ENCODE data around the gene POC5. TPM values are rescaled to one million over a fixed set of nuclear protein-coding genes. Genes with fewer than 3 reads are reported as not detected.

POC5 gene
- total RNA-seq, 1 experiment from 2014 or later = 14.8 TPM

GRCh38 chr5:75729321-75729720, 12.1 kb upstream of the POC5 start:
- Histone ChIP-seq H3K79me2 (ENCODE audit: insufficient read depth, low read length) (no peaks in the 10 kb centered on the region), H2AFZ (ENCODE audit: low read depth, low read length, poor library complexity, severe bottlenecking) (no peak overlapping the region), H3K9me2 (ENCODE audit: insufficient read depth) (no peaks in the 10 kb centered on the region), H3K9me3 (ENCODE audit: control insufficient read depth in 1 of 2, insufficient read depth in 1 of 2, low read depth in 1 of 2, low read length in 2 of 2) (no peaks in the 10 kb centered on the region), H3K4me2 (ENCODE audit: low read length) (no peak overlapping the region), H3K36me3 (ENCODE audit: control insufficient read depth in 1 of 2, insufficient read depth in 2 of 2, low read length in 2 of 2) (no peaks in the 10 kb centered on the region), H3K27ac (ENCODE audit: low read depth, low read length) (no peak overlapping the region), H3K9ac (ENCODE audit: low read length) (no peak overlapping the region), H3K27me3 (ENCODE audit: insufficient read depth, low read length) (no peaks in the 10 kb centered on the region), H4K20me1 (ENCODE audit: insufficient read depth) (no peaks in the 10 kb centered on the region; the same call in 1 of the 2 replicates), H3K4me3 (replicated peaks in 1 of 2; ENCODE audit: low read depth in 1 of 2, low read length in 2 of 2) (no peak overlapping the region), H3K4me1 (ENCODE audit: control insufficient read depth in 1 of 2, insufficient read depth in 2 of 2, low read length in 2 of 2) (no peaks in the 10 kb centered on the region)
- ChIA-PET RAD21 (ENCODE audit: low non-redundant PET in 1 of 2, low total read pairs in 2 of 2, uncharacterized antibody in 2 of 2, unreplicated experiment in 2 of 2) (no interaction called here), CTCF (no interaction called here), POLR2A (no interaction called here)
- no TSS peak for BruUV-seq (replicated peaks)
- no peak for TF ChIP-seq CEBPB (IDR thresholded peaks at IDR 0.05; ENCODE audit: low read depth)
- no peak for TF ChIP-seq ZBTB33 (IDR thresholded peaks at IDR 0.05; ENCODE audit: extremely low read depth, insufficient replicate concordance, low read length)
- no peak for TF ChIP-seq POLR2AphosphoS5 (IDR thresholded peaks at IDR 0.05; ENCODE audit: low read depth, low read length)
- no peak for TF ChIP-seq TCF7L2 (IDR thresholded peaks at IDR 0.05; ENCODE audit: borderline replicate concordance, extremely low read depth, insufficient read depth, insufficient read length)
- TF ChIP-seq FOSL1 (IDR thresholded peaks at IDR 0.05; ENCODE audit: low read depth) = no peak
- TF ChIP-seq MAX (IDR thresholded peaks at IDR 0.05) = no peak
- no peak for TF ChIP-seq REST (IDR thresholded peaks at IDR 0.05; ENCODE audit: low read depth)
- TF ChIP-seq ZNF274 (IDR thresholded peaks at IDR 0.05; ENCODE audit: low read depth, low read length) = no peak
- TF ChIP-seq EZH2phosphoT487 (IDR thresholded peaks at IDR 0.05; ENCODE audit: borderline replicate concordance) = no peak
- TF ChIP-seq SRF (IDR thresholded peaks at IDR 0.05; ENCODE audit: low read depth) = no peak
- TF ChIP-seq SIN3A (IDR thresholded peaks at IDR 0.05; ENCODE audit: low read depth) = no peak
- TF ChIP-seq ELF1 (IDR thresholded peaks at IDR 0.05; ENCODE audit: borderline replicate concordance, low read depth) = no peak
- ATAC-seq = no peak
- intact Hi-C loops (cut with micrococcal nuclease) = no loop called here
- no peak for DNase-seq (ENCODE audit: low read depth, low spot score)
